Hepatocyte (in vitro differentiated cells): ENCODE measurements around the gene EIF3A.

Experiments used
- EZH2 ChIP-seq: fragments of 200-600 bp; sonication (generic); IDR thresholded peaks from 2 replicates; pipeline ENCODE4 v1.6.1; 2016; ENCODE audit warnings: antibody characterized with exemption, mild to moderate bottlenecking, borderline replicate concordance
- EZH2phosphoT487 ChIP-seq: fragments of 200-600 bp; sonication (generic); IDR thresholded peaks from one replicate; pipeline ENCODE4 v1.6.1; 2018; ENCODE audit warnings: antibody characterized with exemption, mild to moderate bottlenecking, low read depth, moderate library complexity; ENCODE audit not compliant: unreplicated experiment, severe bottlenecking

GRCh38 chr10:119022846-119023552 lies 57.6 kb downstream of the EIF3A start:
- no peak for TF ChIP-seq EZH2
- TF ChIP-seq EZH2phosphoT487, result no peak
